Measurements from ENCODE around the gene IFNA4. TPM values are rescaled to one million over a fixed set of nuclear protein-coding genes. Genes with fewer than 3 reads are reported as not detected.
"Not testable (repeated sequence)": the region's sequence is repeated elsewhere in the genome, so short reads cannot be mapped to it uniquely, and the experiment has no call there.

Gene IFNA4
- total RNA-seq: not detected
- total RNA-seq (2013): not detected

DNA sequence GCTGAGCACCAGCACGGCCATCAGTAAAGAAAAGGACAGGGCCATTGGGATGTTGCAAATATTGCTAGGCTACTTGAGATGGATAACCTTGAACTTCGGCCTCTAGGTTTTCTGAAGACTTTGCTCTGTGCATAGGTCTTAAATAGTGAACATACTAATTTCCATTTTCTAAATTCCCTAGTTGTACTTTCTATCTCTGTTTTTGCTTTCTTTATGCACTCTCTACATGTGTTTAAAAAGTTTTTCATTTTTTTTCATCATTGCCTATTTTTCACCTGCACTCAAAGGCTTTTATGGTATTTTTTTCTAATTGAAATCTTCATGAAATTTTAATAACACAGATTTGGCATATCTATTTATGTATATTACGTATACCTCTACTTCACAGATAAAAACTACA is at the start of gene IFNA4:
TSS of gene IFNA4 (minus strand) at position 101 of the 400 bp plus-strand sequence. CDS start at position 45, 56 bp downstream.
- intact Hi-C loops (cut with micrococcal nuclease); H3K36me3 ChIP-seq (ENCODE audit: control insufficient read depth, insufficient read depth, low read length); H3K4me3 ChIP-seq (ENCODE audit: low read length); H3K27me3 ChIP-seq (ENCODE audit: control insufficient read depth, insufficient read depth, low read length); H3K4me3 Mint-ChIP-seq; H3K27ac Mint-ChIP-seq; DNase-seq; ATAC-seq; H3K9me3 Mint-ChIP-seq; H3K36me3 Mint-ChIP-seq; H3K9me3 ChIP-seq (ENCODE audit: control insufficient read depth, insufficient read depth, low read length); H3K4me1 ChIP-seq (ENCODE audit: control insufficient read depth, insufficient read depth, low read length); H3K27ac ChIP-seq (ENCODE audit: low read length): not testable (repeated sequence)
- Mint-ChIP-seq H3K27me3 (ENCODE audit: low read depth in 2 of 2) (peaks cover 0 to 11% of the 10 kb centered on the region in 2 donors), H3K4me1 (peaks cover 5 to 12% of the 10 kb centered on the region in 2 donors)
- WGBS (ENCODE audit: insufficient coverage): no CpG with 5 or more reads among the region's 3 CpGs

DNA sequence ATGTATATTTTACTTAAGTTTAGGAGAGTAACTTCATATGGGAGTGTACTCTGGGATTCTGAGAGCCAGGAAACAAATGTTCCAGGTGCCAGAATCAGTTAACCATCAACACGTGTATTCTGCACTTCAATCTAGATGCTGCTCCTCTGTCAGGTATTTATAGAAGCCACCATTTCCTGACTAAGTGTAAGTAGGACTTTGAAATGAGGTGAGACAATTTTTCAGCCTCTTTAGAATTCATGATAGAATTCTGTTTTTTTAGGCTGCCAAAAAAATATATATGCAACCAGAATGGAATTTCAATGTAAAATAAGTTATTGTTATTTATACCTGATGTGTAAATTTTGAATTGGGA is 49.0 kb upstream of the IFNA4 start:
- H3K4me1 Mint-ChIP-seq; H3K27ac Mint-ChIP-seq; H3K27me3 ChIP-seq (ENCODE audit: control insufficient read depth, insufficient read depth, low read length); H3K9me3 Mint-ChIP-seq; H3K9me3 ChIP-seq (ENCODE audit: control insufficient read depth, insufficient read depth, low read length); H3K4me3 Mint-ChIP-seq; H3K27ac ChIP-seq (ENCODE audit: low read length); H3K36me3 ChIP-seq (ENCODE audit: control insufficient read depth, insufficient read depth, low read length); ATAC-seq; DNase-seq; H3K4me3 ChIP-seq (ENCODE audit: low read length); intact Hi-C loops (cut with micrococcal nuclease); H3K4me1 ChIP-seq (ENCODE audit: control insufficient read depth, insufficient read depth, low read length); H3K36me3 Mint-ChIP-seq: not testable (repeated sequence)
- WGBS (ENCODE audit: insufficient coverage): 0% methylated on average over 1 of the region's 1 CpG
- H3K27me3 Mint-ChIP-seq (ENCODE audit: low read depth in 2 of 2): peaks cover 8 to 31% of the 10 kb centered on the region in 2 donors

DNA sequence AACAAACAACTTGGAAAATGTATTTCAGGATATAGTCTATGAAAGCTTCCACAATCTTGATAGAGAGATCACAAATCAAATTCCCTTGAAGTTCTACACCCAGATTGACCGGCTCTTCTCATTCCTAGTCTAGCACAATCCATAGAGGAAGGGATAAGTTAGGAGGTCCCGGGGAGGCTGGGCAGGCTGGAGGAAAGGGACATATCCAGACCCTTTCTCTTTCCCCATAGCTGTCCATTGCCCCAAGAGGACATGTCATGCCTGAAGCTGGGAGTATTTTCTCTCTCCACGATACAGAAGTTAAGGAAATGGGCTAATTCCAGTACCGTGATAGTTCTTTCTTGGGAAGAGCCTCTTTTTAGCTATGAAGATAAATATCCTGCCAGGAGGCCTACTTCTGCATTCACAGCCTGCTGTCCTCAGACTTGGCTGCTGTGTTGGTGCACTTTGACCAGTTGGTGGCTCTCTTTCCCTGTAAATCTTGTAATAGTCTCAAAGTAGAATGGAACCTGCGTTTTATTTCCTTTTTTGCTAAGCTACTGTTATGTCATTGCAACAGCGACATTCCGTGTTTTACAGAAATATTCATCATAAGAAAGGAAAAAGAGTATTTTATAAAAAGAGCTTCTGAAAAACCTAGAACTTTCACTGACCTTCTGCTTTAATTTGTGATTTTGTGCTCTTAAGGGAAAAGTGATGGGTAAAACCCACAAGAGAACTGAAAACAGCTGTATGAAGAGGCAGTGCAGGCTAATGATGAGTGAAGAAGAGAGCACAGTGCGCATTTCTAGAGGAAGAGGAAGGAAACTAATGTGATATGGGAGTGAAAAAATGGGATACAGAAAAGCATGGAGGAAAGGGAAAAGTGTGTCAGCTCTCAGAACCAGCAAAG is 48.3 kb upstream of the IFNA4 start:
- H3K36me3 Mint-ChIP-seq; H3K9me3 Mint-ChIP-seq; H3K4me1 ChIP-seq (ENCODE audit: control insufficient read depth, insufficient read depth, low read length); H3K4me1 Mint-ChIP-seq; H3K27ac ChIP-seq (ENCODE audit: low read length); H3K27ac Mint-ChIP-seq; H3K27me3 ChIP-seq (ENCODE audit: control insufficient read depth, insufficient read depth, low read length); H3K9me3 ChIP-seq (ENCODE audit: control insufficient read depth, insufficient read depth, low read length); H3K36me3 ChIP-seq (ENCODE audit: control insufficient read depth, insufficient read depth, low read length); H3K4me3 ChIP-seq (ENCODE audit: low read length): not testable (repeated sequence)
- TF ChIP-seq, protein P1, sequence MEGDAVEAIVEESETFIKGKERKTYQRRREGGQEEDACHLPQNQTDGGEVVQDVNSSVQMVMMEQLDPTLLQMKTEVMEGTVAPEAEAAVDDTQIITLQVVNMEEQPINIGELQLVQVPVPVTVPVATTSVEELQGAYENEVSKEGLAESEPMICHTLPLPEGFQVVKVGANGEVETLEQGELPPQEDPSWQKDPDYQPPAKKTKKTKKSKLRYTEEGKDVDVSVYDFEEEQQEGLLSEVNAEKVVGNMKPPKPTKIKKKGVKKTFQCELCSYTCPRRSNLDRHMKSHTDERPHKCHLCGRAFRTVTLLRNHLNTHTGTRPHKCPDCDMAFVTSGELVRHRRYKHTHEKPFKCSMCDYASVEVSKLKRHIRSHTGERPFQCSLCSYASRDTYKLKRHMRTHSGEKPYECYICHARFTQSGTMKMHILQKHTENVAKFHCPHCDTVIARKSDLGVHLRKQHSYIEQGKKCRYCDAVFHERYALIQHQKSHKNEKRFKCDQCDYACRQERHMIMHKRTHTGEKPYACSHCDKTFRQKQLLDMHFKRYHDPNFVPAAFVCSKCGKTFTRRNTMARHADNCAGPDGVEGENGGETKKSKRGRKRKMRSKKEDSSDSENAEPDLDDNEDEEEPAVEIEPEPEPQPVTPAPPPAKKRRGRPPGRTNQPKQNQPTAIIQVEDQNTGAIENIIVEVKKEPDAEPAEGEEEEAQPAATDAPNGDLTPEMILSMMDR (IDR thresholded peaks at IDR 0.05): peak; percentile 32
- intact Hi-C loops (cut with micrococcal nuclease): loop anchor here (1.0 kb wide), 1 partner anchor 554 kb away; no protein-coding TSS in a partner anchor
- H3K4me3 Mint-ChIP-seq: peak overlapping the region; percentile 21
- H3K27me3 Mint-ChIP-seq (ENCODE audit: low read depth in 2 of 2): peaks cover 8 to 31% of the 10 kb centered on the region in 2 donors
- ATAC-seq (peak; percentile 54 to 83 (median 71)), DNase-seq (peak in 1 of 2 donors; percentile 67)
- WGBS (ENCODE audit: insufficient coverage): 8% methylated on average over 5 of the region's 8 CpGs

DNA sequence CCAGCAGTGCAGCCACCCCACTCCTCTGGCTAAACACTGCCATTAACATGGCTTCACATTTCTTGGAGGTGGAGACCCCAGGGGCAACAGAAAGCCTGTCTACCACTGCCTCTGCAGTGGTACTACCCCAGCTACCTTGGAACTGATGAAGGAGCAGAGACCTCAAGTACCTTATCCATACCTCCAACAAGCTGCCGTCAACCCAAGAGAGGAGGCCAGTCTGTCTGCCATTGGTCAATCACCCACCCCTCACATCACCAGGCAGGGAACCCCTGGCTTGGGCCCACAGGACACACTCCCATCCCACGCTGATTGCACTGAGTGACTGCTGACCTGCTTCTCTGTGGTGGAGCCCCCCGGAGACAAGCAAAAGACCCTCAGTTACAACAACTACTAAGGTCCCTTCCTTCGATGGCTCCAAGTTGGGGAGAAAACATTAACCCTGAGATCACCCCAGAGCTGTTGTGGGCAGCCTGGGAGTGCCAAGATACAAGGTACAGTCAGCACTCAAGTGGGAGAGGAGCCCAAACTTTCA is 46.8 kb upstream of the IFNA4 start:
- ATAC-seq: no peak
- DNase-seq: no peak
- no peak overlapping the region for H3K4me3 ChIP-seq (ENCODE audit: low read length)
- TF ChIP-seq, protein P1 (IDR thresholded peaks at IDR 0.05): no peak
- no peaks in the 10 kb centered on the region for H3K9me3 ChIP-seq (ENCODE audit: control insufficient read depth, insufficient read depth, low read length)
- H3K27me3 Mint-ChIP-seq (ENCODE audit: low read depth in 2 of 2): peaks cover 8 to 21% of the 10 kb centered on the region in 2 donors
- 88% methylated on average over 4 of the region's 4 CpGs for WGBS (ENCODE audit: insufficient coverage)
- peaks cover 5 to 6% of the 10 kb centered on the region in 2 donors for H3K4me1 Mint-ChIP-seq
- H3K4me1 ChIP-seq (ENCODE audit: control insufficient read depth, insufficient read depth, low read length): no peaks in the 10 kb centered on the region
- no peak overlapping the region for H3K27ac Mint-ChIP-seq
- no peak overlapping the region for H3K4me3 Mint-ChIP-seq
- H3K27ac ChIP-seq (ENCODE audit: low read length): no peak overlapping the region
- H3K36me3 ChIP-seq (ENCODE audit: control insufficient read depth, insufficient read depth, low read length): no peaks in the 10 kb centered on the region
- no peaks in the 10 kb centered on the region for H3K9me3 Mint-ChIP-seq
- H3K36me3 Mint-ChIP-seq: no peaks in the 10 kb centered on the region
- no peaks in the 10 kb centered on the region for H3K27me3 ChIP-seq (ENCODE audit: control insufficient read depth, insufficient read depth, low read length)
- intact Hi-C loops (cut with micrococcal nuclease): no loop called here
